ENCODE data around the gene STEAP2. TPM values are rescaled to one million over a fixed set of nuclear protein-coding genes. Genes with fewer than 3 reads are reported as not detected.
"Not testable (repeated sequence)": the region's sequence is repeated elsewhere in the genome, so short reads cannot be mapped to it uniquely, and the experiment has no call there.

Gene STEAP2
- total RNA-seq, 6 donors from 2014 or later, result 2.6 to 18.7 (median 8.1) TPM

DNA sequence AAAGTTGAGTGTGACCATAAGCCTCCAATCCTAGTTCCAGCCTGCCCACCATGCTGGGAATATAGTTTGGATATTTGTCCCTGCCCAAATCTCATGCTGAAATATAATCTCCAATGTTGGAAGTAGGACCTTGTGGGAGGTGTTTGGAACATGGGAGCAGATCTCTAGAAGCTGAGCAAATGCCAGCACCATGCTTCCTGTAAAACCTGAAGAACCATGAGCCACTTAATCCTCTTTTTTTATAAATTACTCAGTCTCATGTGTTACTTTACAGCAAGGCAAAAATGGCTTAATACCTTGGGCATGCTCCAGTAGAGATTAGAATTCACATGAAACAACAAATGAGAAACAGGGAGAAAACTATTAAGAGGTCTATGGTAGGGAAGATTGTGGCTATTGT lies 30.1 kb upstream of the STEAP2 start:
- no peak for DNase-seq
- no peak overlapping the region for H3K27ac ChIP-seq

DNA sequence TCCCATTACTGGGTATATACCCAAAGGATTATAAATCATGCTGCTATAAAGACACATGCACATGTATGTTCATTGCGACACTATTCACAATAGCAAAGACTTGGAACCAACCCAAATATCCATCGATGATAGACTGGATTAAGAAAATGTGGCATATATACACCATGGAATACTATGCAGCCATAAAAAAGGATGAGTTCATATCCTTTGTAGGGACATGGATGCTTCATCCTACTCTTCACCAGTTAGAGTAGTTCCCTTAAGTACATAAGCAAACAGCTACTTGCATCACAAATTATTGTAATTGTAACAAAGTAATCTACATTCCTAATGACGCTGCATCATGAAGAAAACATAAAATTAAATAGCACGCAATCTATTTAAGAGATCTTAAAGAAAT lies 25.2 kb upstream of the STEAP2 start:
- not testable (repeated sequence) for ATAC-seq (ENCODE audit: low FRiP score in 2 of 2); H3K9me3 ChIP-seq
- 73 to 88% methylated on average over 4 of the region's 4 CpGs for WGBS, 2 donors

More for the DNA sequence above, 30.1 kb upstream of the STEAP2 start:
- Histone ChIP-seq H3K9me3 (no peaks in the 10 kb centered on the region), H3K4me3 (no peak overlapping the region), H3K4me1 (peaks cover 0 to 2% (median 0%) of the 10 kb centered on the region in 4 donors), H3K27me3 (no peaks in the 10 kb centered on the region), H3K36me3 (no peaks in the 10 kb centered on the region)
- no peak for ATAC-seq (ENCODE audit: low FRiP score in 2 of 2)
- TF ChIP-seq, protein P1, sequence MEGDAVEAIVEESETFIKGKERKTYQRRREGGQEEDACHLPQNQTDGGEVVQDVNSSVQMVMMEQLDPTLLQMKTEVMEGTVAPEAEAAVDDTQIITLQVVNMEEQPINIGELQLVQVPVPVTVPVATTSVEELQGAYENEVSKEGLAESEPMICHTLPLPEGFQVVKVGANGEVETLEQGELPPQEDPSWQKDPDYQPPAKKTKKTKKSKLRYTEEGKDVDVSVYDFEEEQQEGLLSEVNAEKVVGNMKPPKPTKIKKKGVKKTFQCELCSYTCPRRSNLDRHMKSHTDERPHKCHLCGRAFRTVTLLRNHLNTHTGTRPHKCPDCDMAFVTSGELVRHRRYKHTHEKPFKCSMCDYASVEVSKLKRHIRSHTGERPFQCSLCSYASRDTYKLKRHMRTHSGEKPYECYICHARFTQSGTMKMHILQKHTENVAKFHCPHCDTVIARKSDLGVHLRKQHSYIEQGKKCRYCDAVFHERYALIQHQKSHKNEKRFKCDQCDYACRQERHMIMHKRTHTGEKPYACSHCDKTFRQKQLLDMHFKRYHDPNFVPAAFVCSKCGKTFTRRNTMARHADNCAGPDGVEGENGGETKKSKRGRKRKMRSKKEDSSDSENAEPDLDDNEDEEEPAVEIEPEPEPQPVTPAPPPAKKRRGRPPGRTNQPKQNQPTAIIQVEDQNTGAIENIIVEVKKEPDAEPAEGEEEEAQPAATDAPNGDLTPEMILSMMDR (IDR thresholded peaks at IDR 0.05), result no peak
- TF ChIP-seq POLR2A (IDR thresholded peaks at IDR 0.05), result no peak
- TF ChIP-seq POLR2AphosphoS5 (IDR thresholded peaks at IDR 0.05), result no peak
- no peak for TF ChIP-seq EP300 (IDR thresholded peaks at IDR 0.05)

DNA sequence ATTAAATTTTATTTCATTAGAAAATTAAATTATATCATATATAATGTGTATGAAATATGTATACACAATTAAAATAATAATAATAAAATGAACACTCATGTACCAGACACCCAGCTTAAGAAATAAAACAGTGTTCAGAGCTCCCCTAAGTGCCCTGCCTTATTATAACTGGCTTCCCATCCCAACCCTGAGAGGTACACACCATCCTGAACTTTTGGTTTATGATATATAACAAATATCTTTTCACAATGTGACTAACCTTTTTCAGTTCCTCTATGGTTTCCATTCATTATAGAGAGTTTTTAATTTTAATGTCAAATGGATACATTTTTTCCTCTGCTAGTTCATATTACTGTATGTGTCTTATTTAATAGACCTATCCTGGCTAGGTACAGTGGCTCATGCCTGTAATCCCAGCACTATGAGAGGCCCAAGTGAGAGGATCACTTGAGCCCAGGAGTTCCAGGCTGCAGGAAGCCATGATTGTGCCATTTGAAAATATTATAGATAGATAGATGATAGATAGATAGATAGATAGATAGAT lies 24.0 kb upstream of the STEAP2 start:
- DNase-seq (no peak), ATAC-seq (ENCODE audit: low FRiP score in 2 of 2) (no peak)
- H3K27ac ChIP-seq, result no peak overlapping the region
- no peaks in the 10 kb centered on the region for H3K9me3 ChIP-seq
- TF ChIP-seq, protein P1 (IDR thresholded peaks at IDR 0.05), result no peak
- TF ChIP-seq POLR2A (IDR thresholded peaks at IDR 0.05), result no peak
- no peak for TF ChIP-seq POLR2AphosphoS5 (IDR thresholded peaks at IDR 0.05)
- no peak for TF ChIP-seq EP300 (IDR thresholded peaks at IDR 0.05)
- no peaks in the 10 kb centered on the region for H3K4me1 ChIP-seq
- H3K4me3 ChIP-seq, result no peak overlapping the region
- H3K36me3 ChIP-seq, result no peaks in the 10 kb centered on the region
- H3K27me3 ChIP-seq, result no peaks in the 10 kb centered on the region

More for the DNA sequence above, 25.2 kb upstream of the STEAP2 start:
- not testable (repeated sequence) for H3K27me3 ChIP-seq, DNase-seq, H3K4me1 ChIP-seq, H3K27ac ChIP-seq, H3K4me3 ChIP-seq, H3K36me3 ChIP-seq

DNA sequence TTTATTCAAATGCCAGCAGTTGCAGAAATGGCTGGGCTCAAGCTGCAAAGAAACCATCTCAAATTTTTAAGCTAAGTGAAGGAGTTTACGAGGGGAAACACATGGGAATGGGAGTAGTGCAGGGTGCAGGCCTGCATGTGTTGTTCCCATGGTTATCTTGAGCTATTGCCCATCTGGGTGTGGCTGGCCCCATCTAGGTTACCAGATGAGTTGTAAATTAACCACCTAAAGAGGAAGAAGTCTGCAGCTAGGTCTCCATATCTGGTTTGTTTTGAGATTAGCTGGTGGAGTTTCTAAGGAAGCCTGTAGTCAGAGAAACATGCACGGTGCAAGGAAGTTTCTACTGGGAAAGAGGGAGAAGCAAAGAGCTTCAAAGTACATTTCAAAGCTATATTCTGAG lies 23.3 kb upstream of the STEAP2 start:
- TF ChIP-seq EP300 (IDR thresholded peaks at IDR 0.05), result no peak
- no peak for TF ChIP-seq POLR2A (IDR thresholded peaks at IDR 0.05)
- 30 to 31% methylated on average over 2 of the region's 2 CpGs for WGBS, 2 donors
- H3K27ac ChIP-seq, result no peak overlapping the region
- H3K9me3 ChIP-seq, result no peaks in the 10 kb centered on the region
- DNase-seq (no peak), ATAC-seq (ENCODE audit: low FRiP score in 2 of 2) (no peak)
- no peaks in the 10 kb centered on the region for H3K27me3 ChIP-seq
- H3K4me1 ChIP-seq, result no peaks in the 10 kb centered on the region
- H3K36me3 ChIP-seq, result no peaks in the 10 kb centered on the region
- no peak overlapping the region for H3K4me3 ChIP-seq

DNA sequence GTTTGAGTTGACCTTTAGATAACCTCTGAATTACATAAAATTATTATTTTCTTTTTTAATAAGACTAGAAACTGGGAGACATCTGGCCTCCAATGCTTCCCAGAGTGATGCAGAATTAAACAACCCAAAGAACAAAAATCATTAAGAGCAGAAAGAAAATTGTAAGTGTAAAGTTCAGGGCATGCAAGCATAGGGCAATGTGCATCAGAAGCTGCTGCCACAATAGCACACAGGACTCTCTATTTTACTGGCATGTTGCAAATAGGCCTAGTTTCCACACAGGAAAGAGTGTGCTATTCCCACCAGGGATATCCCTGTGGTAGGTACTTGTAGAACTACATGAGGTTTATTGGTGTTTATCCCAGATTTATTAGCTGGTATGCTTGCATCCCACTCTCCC lies 20.5 kb upstream of the STEAP2 start:
- TF ChIP-seq, protein P1 (IDR thresholded peaks at IDR 0.05), result no peak
- no peak for TF ChIP-seq EP300 (IDR thresholded peaks at IDR 0.05)
- no peak for TF ChIP-seq POLR2A (IDR thresholded peaks at IDR 0.05)
- TF ChIP-seq POLR2AphosphoS5 (IDR thresholded peaks at IDR 0.05), result no peak
- H3K4me3 ChIP-seq, result no peak overlapping the region
- no peaks in the 10 kb centered on the region for H3K27me3 ChIP-seq
- H3K9me3 ChIP-seq, result no peaks in the 10 kb centered on the region
- no peaks in the 10 kb centered on the region for H3K4me1 ChIP-seq
- DNase-seq, result no peak
- H3K27ac ChIP-seq, result no peak overlapping the region
- no peak for ATAC-seq (ENCODE audit: low FRiP score in 2 of 2)
- H3K36me3 ChIP-seq, result no peaks in the 10 kb centered on the region

DNA sequence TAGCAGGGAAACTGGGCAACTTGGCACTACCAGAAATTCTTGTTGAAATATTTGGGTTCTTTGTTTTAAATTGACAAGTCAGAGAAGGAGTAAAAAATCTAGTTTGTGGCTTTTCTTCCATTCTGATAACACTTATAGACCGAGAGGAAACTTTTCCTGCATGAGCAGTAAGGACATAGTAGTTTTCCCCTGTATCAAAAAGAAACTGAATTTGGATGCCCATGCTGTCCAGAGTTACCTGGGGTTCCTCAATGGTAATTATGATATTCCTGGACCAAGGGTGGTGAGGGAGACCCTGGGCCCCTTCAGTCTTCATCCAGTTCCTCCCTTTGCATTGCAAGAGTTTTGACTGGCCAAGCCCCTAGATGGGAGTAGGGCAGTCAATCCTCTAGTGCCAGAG lies 19.9 kb upstream of the STEAP2 start:
- Histone ChIP-seq H3K4me3 (no peak overlapping the region), H3K9me3 (no peaks in the 10 kb centered on the region), H3K27me3 (no peaks in the 10 kb centered on the region), H3K36me3 (no peaks in the 10 kb centered on the region), H3K27ac (no peak overlapping the region), H3K4me1 (no peaks in the 10 kb centered on the region)
- DNase-seq (no peak), ATAC-seq (ENCODE audit: low FRiP score in 2 of 2) (no peak)
- TF ChIP-seq POLR2AphosphoS5 (IDR thresholded peaks at IDR 0.05), result no peak
- no peak for TF ChIP-seq EP300 (IDR thresholded peaks at IDR 0.05)
- TF ChIP-seq, protein P1 (IDR thresholded peaks at IDR 0.05), result no peak
- no peak for TF ChIP-seq POLR2A (IDR thresholded peaks at IDR 0.05)
- WGBS, 2 donors, result 78 to 79% methylated on average over 1 of the region's 1 CpG
